ELF-1 (cell line): ENCODE results near the gene DLGAP4.
"Not testable (repeated sequence)": the region's sequence is repeated elsewhere in the genome, so short reads cannot be mapped to it uniquely, and the experiment has no call there.

ENCODE experiments used
- DNase-seq: peaks from one replicate; pipeline ENCODE4 v3.0.0-alpha.2; 2016; ENCODE audit warnings: low read depth, low spot score

Gene DLGAP4

DNA sequence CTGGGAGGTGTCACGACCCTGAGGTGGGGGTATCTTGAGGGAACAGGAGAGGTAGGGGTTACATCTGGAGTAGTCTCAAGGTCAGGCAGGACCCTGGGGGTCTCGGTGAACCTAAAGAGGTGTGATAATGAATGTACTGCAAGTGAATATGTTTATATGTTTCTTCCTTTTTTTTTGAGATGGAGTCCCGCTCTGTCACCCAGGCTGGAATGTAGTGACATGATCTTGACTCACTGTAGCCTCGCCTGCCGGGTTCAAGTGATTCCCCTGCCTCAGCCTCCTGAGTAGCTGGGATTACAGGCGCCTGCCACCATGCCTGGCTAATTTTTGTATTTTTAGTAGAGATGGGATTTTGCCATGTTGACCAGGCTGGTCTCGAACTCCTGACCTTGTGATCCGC is 168.9 kb downstream of the DLGAP4 start:
- not testable (repeated sequence) for DNase-seq

DNA sequence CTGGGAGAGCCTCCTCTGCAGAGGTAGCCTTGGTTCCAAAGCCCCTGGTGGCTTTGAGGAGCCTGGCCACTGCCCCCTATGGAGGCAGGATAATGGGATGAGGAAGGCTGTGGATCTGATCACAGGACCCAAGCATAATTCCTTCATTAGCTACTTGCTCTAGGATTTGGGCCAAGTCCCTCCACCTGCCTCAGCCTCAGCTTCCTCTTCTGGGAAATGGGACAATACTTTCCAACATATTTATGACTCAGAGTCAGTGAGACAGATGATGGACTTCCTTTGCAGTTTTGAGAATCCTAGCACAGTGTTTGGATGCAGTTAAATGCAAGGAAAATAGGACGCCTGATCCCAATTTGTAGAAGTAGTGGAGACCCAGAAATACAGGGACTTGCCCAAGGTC is 171.3 kb downstream of the DLGAP4 start:
- DNase-seq: no peak

DNA sequence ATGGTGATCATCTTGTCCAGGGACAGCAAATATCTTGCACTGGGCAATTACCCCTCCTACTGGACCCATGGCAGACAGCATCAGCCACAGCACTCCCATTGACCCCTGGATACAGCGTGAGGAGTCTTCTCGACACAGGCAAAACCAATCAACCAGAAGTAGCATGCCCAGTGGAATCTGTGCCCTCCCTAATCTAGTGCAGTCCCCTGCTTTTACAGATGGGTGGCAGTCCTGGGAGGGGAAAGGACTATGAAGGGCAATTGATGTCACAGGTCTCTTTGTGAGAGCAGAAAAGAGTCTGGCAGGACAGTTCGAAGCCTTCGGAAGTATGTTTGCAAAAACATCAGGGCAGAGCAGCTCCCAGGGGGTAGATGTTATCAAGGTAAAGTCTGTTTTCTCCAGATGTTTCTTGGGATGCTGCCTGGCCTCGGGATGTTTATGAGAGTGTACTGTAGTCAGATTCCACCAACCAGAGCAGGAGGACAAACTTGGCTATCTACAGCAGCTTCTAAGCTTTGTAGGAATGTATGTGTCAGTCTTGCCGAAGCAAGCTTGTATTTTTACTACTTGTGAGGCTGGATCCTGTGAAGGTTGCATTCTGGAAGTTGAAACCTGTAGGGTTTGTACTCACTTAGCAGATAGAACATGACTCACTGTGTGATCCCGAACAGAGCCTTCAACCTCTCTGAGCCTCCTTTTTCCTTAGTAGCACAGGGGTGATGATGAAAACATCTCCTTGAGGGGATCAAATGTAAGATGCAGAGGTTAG is 172.2 kb downstream of the DLGAP4 start:
- DNase-seq: peak; percentile 76

DNA sequence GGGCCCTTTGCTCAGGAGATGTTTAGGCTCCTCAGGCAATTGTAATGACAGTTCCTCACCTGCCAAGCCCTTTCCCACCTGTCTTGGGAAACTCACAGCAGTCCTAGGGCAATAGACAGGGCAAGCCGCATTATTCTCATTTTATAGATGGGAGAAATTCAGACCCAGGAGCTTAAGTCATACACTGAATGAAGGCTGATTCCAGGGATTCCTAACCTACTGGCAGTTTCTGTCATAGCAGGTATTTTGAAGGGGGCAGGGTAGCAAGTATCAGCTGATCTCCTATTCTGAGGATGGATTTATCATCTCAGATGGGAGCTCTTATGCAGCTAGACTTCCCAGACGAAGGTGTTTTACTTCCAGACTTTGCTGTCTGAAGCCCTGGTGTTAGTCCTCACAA is 173.8 kb downstream of the DLGAP4 start:
- no peak for DNase-seq

DNA sequence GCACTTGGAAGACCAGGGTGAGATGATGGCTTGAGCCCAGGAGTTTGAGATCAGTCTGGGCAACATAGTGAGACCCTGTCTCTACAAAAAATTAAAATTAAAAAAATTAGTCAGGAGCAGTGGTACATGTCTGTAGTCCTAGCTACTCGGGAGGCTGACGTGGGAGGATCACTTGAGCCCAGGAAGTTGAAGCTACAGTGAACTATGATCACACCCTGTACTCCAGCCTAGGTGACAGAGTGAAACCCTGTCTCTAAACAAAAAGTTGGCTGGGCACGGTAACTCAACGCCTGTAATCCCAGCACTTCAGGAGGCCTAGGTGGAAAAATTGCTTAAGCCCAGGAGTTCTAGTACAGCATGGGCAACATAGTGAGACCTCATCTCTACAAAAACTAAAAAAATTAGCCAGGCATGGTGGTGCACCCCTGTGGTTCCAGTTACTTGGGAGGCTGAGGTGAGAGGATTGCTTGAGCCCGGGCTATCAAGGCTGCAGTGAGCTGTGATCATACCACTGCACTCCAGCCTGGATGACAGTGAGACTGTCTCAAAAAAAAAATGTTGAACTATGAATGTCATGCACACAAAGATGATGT is 174.4 kb downstream of the DLGAP4 start:
- DNase-seq: no peak

DNA sequence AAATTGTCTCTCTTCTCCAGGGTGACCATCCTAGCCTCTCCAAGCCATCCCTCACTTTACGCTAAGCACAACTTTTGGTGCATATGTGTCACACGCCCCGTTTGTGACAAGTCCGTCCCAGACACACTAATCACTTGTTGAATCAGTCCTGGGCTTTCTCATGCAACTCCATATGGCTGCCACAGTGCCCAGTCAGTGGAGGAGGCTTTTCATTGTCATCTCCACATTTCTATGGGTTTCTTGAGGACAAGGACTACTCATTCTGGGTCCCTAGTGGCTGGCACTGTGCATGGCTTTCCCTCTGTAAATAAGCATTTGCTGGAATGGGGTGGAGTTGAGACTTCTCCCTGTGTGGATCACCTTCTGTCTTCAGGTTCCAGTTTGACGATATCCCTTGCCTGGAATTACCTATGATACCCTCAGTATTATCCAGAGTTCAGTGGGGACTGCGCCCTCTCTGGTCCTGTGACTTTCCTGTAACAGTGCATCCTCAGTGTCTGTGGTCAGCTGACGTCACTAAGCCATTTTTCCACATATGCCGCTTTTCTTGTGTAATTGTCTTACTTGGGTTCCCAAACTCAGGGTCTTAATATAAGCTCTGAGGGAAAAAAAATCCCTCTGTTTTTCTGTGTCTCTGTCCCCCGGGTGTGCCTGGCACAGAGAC is 175.4 kb downstream of the DLGAP4 start:
- DNase-seq: no peak

DNA sequence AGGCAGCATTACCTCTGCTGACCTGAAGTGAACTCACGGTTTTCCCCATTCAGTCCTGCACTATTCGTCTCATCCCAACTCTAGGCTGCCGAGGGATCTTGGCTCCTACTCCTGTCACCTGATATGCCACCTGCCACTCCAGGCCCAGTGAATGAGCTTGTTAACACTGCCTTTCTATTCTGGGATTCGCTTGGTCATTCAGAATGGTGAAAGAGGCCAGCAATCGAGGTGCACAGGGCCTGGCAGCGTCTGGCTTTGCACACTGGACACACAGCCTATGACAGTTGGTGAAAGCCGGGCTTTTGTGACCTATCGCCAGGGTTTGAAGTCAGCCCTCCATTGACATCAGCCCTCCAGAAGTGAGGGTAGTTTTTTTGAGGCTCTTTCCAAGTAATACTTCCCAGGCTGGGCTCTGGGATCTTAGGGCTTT is 175.9 kb downstream of the DLGAP4 start:
- DNase-seq: no peak

DNA sequence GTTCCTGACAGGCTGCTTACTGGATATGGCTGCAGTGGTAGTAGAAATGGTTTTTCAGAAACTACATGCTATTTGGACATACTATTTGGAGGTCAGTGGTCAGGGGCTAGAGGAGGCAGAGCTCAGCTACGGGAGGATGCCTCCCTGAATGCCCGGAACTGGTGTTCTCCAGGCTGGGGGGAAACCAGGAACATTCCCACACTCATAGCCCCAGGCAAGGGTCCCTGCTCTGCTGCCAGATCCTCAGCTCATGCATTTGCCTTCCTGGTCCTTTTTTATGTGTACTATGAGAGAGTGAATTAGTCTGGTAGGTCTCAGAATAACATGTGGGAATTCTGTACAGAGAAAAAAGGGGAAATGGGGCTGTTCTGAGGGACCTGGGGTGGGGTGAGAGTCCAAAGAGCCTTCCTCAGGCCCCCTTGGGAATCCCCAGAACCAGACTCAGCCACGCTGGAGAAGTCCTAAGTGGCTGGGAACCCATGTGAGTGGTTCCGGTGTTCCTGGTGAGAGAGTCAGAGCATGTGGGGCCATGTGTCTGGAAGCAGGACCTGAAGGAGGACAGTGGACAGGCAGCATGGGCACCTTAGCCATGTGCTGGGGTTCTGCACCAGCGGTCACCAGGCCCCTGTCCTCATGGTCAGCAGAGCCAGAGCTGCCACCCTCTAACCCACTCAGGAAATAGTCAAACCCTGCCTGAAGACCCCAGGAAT is 177.2 kb downstream of the DLGAP4 start:
- peak; percentile 75 for DNase-seq

DNA sequence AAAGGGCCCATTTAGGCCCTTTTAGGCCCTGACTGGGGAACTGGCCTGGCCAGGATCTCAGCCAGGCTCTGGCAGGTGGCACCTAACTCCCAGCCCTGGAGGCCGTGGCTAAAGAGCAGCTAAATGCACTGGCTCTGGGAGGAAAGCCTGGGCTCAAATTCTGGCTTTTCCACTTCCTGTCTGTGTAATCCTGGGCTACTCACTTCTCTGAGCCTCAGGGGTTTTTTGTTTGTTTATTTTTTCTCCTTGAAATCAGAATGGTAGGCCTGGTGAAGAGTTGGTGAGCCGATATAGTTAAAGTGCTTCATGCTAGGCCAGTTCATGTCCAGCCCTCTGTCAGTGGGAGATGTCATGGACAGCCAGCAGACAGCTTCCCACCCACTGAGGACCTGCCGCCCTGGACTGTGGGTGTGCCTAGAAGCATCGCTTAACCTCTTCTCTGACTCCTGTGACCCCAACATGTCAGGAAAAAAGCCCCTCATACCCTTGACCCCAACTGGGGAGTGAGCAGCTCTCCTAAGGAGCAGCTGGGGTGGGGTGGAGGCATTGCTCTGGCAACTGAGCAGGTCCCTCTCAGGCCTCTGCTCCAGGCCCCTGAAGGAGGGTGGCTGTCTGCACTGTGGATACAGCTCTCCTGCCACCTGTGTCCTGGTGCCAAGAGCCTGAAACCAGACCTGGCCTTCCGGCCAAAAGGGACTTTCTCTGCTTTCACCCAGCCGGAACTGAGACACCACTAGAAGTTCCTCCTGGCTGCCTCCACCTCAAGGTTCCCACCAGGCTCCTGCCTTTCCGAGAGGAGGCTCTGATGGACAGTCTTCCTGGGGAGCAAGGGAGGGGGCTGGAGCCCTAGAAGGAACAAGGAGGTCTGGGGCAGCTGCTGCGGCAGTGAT is 178.0 kb downstream of the DLGAP4 start:
- peak; percentile 78 for DNase-seq

DNA sequence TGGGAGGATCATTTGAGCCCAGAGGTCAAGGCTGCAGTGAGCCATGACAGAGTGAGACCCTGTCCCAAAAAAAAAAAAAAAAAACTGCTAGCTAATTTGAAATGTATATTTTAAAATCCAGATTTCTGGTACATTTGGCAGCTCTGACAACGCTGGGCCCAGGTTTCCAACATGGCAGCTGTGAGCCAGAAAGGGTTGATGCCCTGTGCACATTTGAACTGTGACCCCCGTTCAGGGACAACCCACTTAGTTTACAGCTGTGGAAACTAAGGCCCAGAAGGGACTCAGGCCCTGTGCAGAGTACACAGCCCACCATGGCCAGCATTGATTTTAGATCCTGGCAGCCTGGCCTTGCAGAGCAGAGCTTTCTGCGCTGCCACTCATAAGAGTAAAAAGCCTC is 179.1 kb downstream of the DLGAP4 start:
- DNase-seq: no peak

DNA sequence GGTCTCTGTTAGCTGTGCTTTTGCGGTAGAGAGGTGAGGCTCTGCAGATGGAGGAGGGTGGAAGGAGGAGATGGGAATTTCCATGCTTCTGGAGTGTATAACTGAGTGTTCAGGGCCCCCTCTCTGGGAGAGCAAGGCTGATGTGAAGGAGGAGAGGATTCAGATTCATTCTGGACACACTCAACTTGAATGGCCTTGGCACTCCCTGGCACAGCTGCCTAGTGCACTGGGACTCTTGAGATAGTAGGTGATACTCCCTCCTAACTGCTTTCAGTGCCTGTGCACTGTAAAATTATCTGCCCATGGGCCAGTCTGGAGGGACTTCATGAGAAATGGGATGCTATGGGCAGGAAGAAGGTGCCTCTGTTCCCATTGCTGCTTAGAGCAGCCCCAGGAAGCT is 180.9 kb downstream of the DLGAP4 start:
- DNase-seq: no peak

DNA sequence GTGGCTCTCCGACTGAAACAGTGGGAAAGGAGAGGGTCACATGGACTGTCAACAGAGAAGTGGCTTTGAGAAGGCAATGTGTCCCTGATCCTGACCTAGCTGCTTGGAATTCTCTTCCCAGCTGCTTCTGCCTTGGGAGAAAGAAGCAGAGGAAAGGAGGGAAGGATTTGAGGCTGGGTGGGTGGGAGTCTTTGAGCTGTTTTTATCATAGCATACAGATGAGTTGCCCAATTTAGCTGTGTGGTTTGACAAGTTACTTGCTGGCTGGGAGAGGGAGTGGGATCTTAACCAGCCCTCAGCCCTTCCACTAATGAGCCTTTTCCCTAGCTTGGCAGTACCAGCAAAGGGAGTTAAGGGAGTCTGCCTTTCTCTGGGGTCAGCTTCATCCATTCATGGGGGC is 184.1 kb downstream of the DLGAP4 start:
- DNase-seq: no peak

DNA sequence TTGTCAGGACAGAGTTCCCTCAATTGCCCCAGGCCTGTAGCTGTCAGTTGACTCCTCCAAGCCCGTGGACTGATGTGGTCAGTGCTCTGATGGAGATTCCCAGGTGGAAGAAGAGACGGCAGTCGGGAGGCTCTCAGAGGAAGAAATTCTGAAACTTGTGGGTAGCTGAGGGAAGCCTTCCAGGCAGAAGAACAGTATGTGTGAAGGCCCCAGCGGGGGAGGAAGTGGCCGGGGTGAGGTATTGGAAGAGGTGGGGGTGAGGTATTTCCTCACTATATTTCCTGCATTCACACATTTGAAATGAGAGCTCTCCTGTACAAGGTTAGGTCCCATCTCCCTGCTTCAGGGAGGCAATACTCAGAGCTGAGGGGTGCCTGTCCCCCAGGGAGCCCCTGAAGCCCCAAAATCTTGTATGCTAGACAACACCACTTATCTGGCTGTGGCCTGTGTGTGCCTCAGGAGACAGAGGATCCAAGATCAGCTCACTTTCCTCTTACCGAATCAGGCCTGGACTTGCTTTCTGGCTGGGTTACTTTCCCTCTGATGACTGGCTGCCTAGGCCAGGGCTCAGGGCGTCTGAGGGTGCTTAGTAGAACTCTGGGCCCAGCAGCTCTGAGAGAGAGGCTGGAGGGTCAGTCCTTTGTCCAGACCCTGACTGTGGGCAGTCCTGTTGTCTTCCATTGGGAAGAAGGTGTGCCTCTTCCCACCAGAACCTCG is 185.9 kb downstream of the DLGAP4 start:
- no peak for DNase-seq

DNA sequence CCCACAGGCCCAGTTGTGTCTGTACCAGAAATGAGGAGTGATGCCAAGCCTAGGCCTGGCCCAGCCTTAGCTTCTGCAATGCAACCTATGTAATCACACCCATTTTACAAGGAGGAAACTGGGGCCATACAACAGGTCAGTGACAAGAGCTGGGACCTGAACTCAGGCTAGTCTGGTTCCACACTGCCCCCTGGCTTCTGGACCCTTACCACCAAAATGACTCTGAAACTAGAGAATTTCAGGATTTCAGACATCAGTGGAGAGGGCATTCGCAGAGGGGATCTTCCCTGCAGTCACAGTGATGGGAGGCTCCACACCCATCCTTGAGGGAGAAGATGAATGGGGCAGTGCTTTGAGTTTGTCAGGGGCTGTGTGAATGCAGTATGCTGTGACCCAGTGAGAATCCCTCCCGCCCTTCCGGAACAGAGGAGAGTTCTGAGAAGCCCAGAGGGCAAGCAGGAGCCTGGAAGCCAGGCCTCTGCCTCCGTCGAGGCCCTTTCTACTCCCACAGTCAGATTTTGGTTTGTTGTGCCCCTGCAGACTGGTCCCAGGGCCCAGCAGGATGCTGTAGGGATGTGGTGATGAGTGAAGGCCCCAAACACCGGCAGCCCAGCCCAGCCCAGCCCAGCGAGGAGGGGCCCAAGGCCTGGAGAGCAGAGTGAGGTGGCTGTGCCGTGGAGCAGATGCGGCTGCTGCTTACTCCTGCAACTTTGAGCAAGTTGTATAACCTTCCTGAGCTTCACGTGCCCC is 187.1 kb downstream of the DLGAP4 start:
- DNase-seq: peak; percentile 50

DNA sequence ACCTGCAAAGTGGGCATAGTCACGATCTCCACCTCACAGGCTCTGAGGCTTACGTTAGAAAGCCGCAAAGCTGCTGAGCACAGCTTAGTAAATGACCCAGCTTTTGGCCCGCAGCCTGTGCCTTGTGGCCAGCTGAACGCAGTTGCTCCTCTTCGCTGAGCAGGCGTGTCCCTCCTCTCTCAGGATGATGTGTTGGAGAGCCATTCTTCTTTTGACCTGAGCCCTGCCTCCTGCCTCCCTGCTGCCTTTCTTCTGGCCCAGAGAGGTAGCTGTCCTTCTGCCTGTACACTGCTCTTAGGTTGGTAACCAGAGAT is 187.6 kb downstream of the DLGAP4 start:
- DNase-seq: no peak

DNA sequence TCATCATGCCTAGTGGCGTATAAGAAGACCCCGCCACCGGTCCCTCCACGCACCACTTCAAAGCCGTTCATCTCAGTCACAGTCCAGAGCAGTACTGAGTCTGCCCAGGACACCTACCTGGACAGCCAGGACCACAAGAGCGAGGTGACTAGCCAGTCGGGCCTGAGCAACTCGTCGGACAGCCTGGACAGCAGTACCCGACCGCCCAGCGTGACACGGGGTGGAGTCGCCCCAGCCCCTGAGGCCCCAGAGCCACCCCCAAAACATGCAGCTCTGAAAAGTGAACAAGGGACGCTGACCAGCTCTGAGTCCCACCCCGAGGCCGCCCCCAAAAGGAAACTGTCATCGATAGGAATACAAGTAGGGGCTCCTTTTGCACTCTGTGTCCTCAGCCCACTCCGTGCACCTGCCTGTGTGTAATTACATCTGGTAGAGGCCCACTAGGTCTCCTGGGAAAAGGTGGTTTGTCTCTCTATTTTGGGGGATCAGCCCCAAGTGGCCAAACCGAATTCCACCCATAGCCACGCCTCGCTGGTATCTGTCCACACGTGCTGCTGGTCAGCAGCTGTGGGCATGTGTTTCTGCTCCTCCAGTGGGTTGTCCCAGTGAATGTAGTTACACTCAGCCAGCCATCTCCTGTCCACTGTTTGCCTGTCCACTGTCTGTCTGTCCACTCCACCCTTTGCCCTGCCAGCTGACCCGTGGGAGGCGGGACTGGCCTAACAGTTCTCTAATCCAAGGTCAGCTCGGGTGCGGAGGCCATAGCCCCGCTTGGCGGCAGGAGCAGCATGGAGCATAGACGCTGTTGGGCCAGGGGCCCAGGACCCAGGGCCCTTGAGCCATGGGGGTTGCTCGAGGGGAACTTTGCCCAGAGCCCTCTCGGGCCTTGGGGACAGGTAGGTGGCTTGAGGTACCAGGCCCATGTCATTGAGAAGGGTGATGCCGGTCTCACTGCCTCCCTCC is 190.8 kb downstream of the DLGAP4 start:
- no peak for DNase-seq

DNA sequence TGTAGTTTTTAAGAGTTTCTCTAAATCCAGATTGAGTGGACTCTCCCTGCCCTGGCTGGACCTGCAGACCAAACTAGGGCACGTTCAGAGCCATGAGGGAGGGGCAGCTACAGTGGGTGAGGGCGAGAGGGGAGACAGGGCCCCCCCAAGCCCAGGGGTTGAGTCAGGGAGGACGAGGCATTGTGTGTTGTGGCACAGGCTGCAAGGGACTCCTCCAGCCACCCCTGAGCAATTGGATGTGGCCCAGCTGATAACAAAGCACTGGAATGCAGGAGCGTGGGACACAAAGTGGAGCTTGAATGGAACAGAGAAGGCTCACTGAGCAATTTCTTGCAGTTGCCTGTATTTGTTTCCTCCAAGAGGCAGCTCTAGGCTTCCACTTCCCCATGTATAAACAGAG is 191.7 kb downstream of the DLGAP4 start:
- DNase-seq: no peak

DNA sequence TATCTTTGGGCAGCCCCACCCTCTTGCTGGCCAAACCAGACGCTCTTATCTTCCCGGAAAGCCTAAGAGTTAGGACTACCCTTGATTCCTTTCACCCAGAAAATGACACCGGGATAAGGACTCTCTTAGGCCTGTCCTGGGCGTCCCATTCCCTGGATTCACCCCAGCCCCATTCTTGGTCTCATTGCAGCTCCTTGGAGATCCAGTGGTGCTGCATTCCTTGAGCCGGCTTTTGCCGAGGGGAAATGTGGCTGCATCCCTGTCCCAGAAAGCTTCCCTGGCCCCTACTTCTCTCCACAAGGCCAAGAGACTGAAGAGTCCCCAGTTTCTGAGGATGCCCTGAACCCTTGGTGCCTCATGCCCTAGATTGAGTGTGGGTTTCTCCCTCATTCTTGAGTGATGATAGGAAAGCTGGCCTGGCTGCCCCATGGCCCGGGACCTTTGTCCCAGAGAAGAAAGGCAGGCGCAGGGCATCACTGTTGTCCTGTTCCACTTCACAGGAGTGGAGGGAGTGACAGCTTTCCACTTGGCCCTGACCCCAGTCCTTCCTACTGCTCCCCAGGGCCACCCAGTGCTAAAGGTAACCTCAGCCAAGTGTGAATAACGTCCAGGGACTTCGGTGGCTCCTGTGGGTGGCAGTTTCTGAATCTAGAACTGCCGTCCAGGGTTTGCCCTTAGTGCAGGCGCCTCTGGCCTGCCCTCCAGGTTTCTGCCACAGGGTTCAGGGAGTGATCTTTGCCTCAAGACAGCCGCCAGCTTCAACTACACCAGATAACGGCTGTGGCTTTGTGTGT is 192.4 kb downstream of the DLGAP4 start:
- no peak for DNase-seq
